Trophoblast cell (in vitro differentiated cells and primary cell): Measurements from ENCODE around the gene MX2.
A peak's percentile ranks its signal among the peaks of the same experiment; 100 is the strongest.

Source experiments
- DNase-seq, 2 donors: peaks; one replicate each; pipeline ENCODE4 v3.0.0-alpha.2; 2016
- H2AFZ ChIP-seq: 2 replicates; pipeline ENCODE4 v1.6.1; 2013; ENCODE audit warnings: low read length, moderate library complexity, mild to moderate bottlenecking; ENCODE audit not compliant: insufficient read depth, poor library complexity
- H2AK5ac ChIP-seq: 2 replicates; pipeline ENCODE4 v1.6.1; 2013; ENCODE audit warnings: mild to moderate bottlenecking, low read length
- H2BK120ac ChIP-seq: 2 replicates; pipeline ENCODE4 v1.6.1; 2013; ENCODE audit warnings: low read length, mild to moderate bottlenecking, moderate library complexity; ENCODE audit not compliant: insufficient read depth, poor library complexity
- H2BK12ac ChIP-seq: 2 replicates; pipeline ENCODE4 v1.6.1; 2013; ENCODE audit warnings: mild to moderate bottlenecking, low read length, moderate library complexity
- H2BK5ac ChIP-seq: 2 replicates; pipeline ENCODE4 v1.6.1; 2013; ENCODE audit warnings: low read length, low read depth, moderate library complexity, mild to moderate bottlenecking; ENCODE audit not compliant: poor library complexity
- H3K14ac ChIP-seq: 2 replicates; pipeline ENCODE4 v1.6.1; 2013; ENCODE audit warnings: mild to moderate bottlenecking, low read length
- H3K18ac ChIP-seq: 2 replicates; pipeline ENCODE4 v1.6.1; 2013; ENCODE audit warnings: mild to moderate bottlenecking, low read length
- H3K23ac ChIP-seq: 2 replicates; pipeline ENCODE4 v1.6.1; 2013; ENCODE audit warnings: low read length
- H3K27ac ChIP-seq: 2 replicates; pipeline ENCODE4 v1.5.1; 2013; ENCODE audit warnings: low read depth, mild to moderate bottlenecking, inconsistent platforms, low read length, moderate library complexity
- H3K27me3 ChIP-seq: 2 replicates; pipeline ENCODE4 v1.6.1; 2013; ENCODE audit warnings: inconsistent platforms, mild to moderate bottlenecking, low read length, moderate library complexity; ENCODE audit not compliant: insufficient read depth
- H3K36me3 ChIP-seq, 2 experiments: 1 replicate in 1 of 2; 2 replicates in 1 of 2; pipeline ENCODE4 v1.6.1; 2013; ENCODE audit warnings: low read length in 2 of 2, mild to moderate bottlenecking in 2 of 2, moderate library complexity in 1 of 2; ENCODE audit not compliant: insufficient read depth in 2 of 2, control insufficient read depth in 1 of 2
- H3K4ac ChIP-seq: 2 replicates; pipeline ENCODE4 v1.6.1; 2013; ENCODE audit warnings: low read depth, mild to moderate bottlenecking, low read length, moderate library complexity
- H3K4me1 ChIP-seq, 2 experiments: 1 replicate in 1 of 2; 2 replicates in 1 of 2; pipeline ENCODE4 v1.6.1; 2013; ENCODE audit warnings: low read length in 2 of 2, mild to moderate bottlenecking in 2 of 2, moderate library complexity in 1 of 2; ENCODE audit not compliant: insufficient read depth in 2 of 2, control insufficient read depth in 1 of 2
- H3K4me2 ChIP-seq: 2 replicates; pipeline ENCODE4 v1.6.1; 2013; ENCODE audit warnings: inconsistent platforms, mild to moderate bottlenecking, low read length, moderate library complexity
- H3K4me3 ChIP-seq: 2 replicates; pipeline ENCODE4 v1.5.1; 2013; ENCODE audit warnings: mild to moderate bottlenecking, low read depth, low read length, inconsistent platforms
- H3K79me1 ChIP-seq: one replicate; pipeline ENCODE4 v1.6.1; 2013; ENCODE audit warnings: low read length
- H3K79me2 ChIP-seq: 2 replicates; pipeline ENCODE4 v1.6.1; 2013; ENCODE audit warnings: low read length, mild to moderate bottlenecking; ENCODE audit not compliant: control insufficient read depth, insufficient read depth, poor library complexity
- H3K9ac ChIP-seq: 2 replicates; pipeline ENCODE4 v1.6.1; 2013; ENCODE audit warnings: mild to moderate bottlenecking, low read length
- H3K9me3 ChIP-seq: 2 replicates; pipeline ENCODE4 v1.6.1; 2013; ENCODE audit warnings: low read depth, mild to moderate bottlenecking, control low read depth, inconsistent platforms, low read length; ENCODE audit not compliant: insufficient read depth
- H4K12ac ChIP-seq: 2 replicates; pipeline ENCODE4 v1.6.1; 2013; ENCODE audit warnings: low read depth, mild to moderate bottlenecking, low read length, moderate library complexity
- H4K8ac ChIP-seq: 2 replicates; pipeline ENCODE4 v1.6.1; 2013; ENCODE audit warnings: low read depth, mild to moderate bottlenecking, low read length, moderate library complexity
- H4K91ac ChIP-seq: one replicate; pipeline ENCODE4 v1.6.1; 2013; ENCODE audit warnings: low read depth, mild to moderate bottlenecking, low read length, moderate library complexity
- WGBS: extraction: QIAGEN DNeasy Blood & Tissue Kit; methylation state at CpG from one replicate; pipeline ENCODE4 v1.1.7; 2013; ENCODE audit warnings: missing lambda C conversion rate; ENCODE audit not compliant: insufficient read length, insufficient coverage; ENCODE audit errors: extremely low coverage; 5-methylcytosine and 5-hydroxymethylcytosine counted together

MX2 gene

GRCh38 chr21:41367945-41368734 lies 6.3 kb downstream of the MX2 start:
- Histone ChIP-seq H4K12ac (no peak overlapping the region), H3K23ac (no peak overlapping the region), H3K27me3 (no peaks in the 10 kb centered on the region), H4K8ac (no peak overlapping the region), H2BK120ac (no peak overlapping the region), H3K27ac (no peak overlapping the region), H3K4me2 (no peak overlapping the region), H3K14ac (no peak overlapping the region), H3K9ac (no peak overlapping the region), H3K4me3 (no peak overlapping the region), H2AFZ (no peak overlapping the region), H3K4me1 (peaks cover 4 to 12% of the 10 kb centered on the region in 2 experiments), H3K79me1 (no peaks in the 10 kb centered on the region), H2BK12ac (no peak overlapping the region), H3K18ac (no peak overlapping the region), H4K91ac (no peak overlapping the region), H3K36me3 (no peaks in the 10 kb centered on the region), H3K79me2 (no peaks in the 10 kb centered on the region), H3K9me3 (no peaks in the 10 kb centered on the region), H3K4ac (no peak overlapping the region), H2AK5ac (no peak overlapping the region), H2BK5ac (no peak overlapping the region)
- no CpG with 5 or more reads among the region's 15 CpGs for WGBS
- DNase-seq: no peak

GRCh38 chr21:41368735-41369104 lies 6.9 kb downstream of the MX2 start:
- DNase-seq: no peak
- H3K79me1 ChIP-seq: no peaks in the 10 kb centered on the region
- H3K9me3 ChIP-seq: no peaks in the 10 kb centered on the region
- H2AFZ ChIP-seq: no peak overlapping the region
- no peak overlapping the region for H3K27ac ChIP-seq
- no CpG with 5 or more reads among the region's 4 CpGs for WGBS
- no peak overlapping the region for H3K14ac ChIP-seq
- no peak overlapping the region for H2AK5ac ChIP-seq
- no peak overlapping the region for H3K9ac ChIP-seq
- H3K4me2 ChIP-seq: no peak overlapping the region
- no peak overlapping the region for H4K91ac ChIP-seq
- no peak overlapping the region for H4K8ac ChIP-seq
- no peak overlapping the region for H3K23ac ChIP-seq
- no peak overlapping the region for H3K4me3 ChIP-seq
- no peaks in the 10 kb centered on the region for H3K27me3 ChIP-seq
- H2BK5ac ChIP-seq: no peak overlapping the region
- H3K18ac ChIP-seq: no peak overlapping the region
- H4K12ac ChIP-seq: no peak overlapping the region
- peaks cover 4 to 12% of the 10 kb centered on the region in 2 experiments for H3K4me1 ChIP-seq
- H2BK120ac ChIP-seq: no peak overlapping the region
- no peaks in the 10 kb centered on the region for H3K36me3 ChIP-seq
- no peaks in the 10 kb centered on the region for H3K79me2 ChIP-seq
- H3K4ac ChIP-seq: no peak overlapping the region
- H2BK12ac ChIP-seq: no peak overlapping the region

GRCh38 chr21:41369105-41369919 lies 7.5 kb downstream of the MX2 start:
- H3K9me3 ChIP-seq: no peaks in the 10 kb centered on the region
- H3K79me2 ChIP-seq: no peaks in the 10 kb centered on the region
- no peak overlapping the region for H4K91ac ChIP-seq
- H3K18ac ChIP-seq: no peak overlapping the region
- H3K27ac ChIP-seq: no peak overlapping the region
- H4K12ac ChIP-seq: no peak overlapping the region
- H3K23ac ChIP-seq: no peak overlapping the region
- H3K36me3 ChIP-seq: no peaks in the 10 kb centered on the region
- H3K4ac ChIP-seq: no peak overlapping the region
- no CpG with 5 or more reads among the region's 29 CpGs for WGBS
- H2BK120ac ChIP-seq: no peak overlapping the region
- H3K79me1 ChIP-seq: no peaks in the 10 kb centered on the region
- peaks cover 4 to 12% of the 10 kb centered on the region in 2 experiments for H3K4me1 ChIP-seq
- peak; percentile 8 to 32 for DNase-seq
- H2AFZ ChIP-seq: no peak overlapping the region
- no peak overlapping the region for H2BK5ac ChIP-seq
- H2BK12ac ChIP-seq: no peak overlapping the region
- no peak overlapping the region for H3K14ac ChIP-seq
- H2AK5ac ChIP-seq: no peak overlapping the region
- no peak overlapping the region for H3K9ac ChIP-seq
- H3K4me3 ChIP-seq: peak overlapping the region; percentile 27
- H3K4me2 ChIP-seq: peak overlapping the region; percentile 78
- H4K8ac ChIP-seq: no peak overlapping the region
- H3K27me3 ChIP-seq: no peaks in the 10 kb centered on the region

GRCh38 chr21:41369920-41370839 lies 8.4 kb downstream of the MX2 start:
- H3K36me3 ChIP-seq: no peaks in the 10 kb centered on the region
- DNase-seq: peak in 1 of 2 donors; percentile 31
- H3K4ac ChIP-seq: no peak overlapping the region
- H3K23ac ChIP-seq: no peak overlapping the region
- no peak overlapping the region for H2BK12ac ChIP-seq
- no peak overlapping the region for H3K18ac ChIP-seq
- H3K9ac ChIP-seq: no peak overlapping the region
- H3K79me2 ChIP-seq: no peaks in the 10 kb centered on the region
- peak overlapping the region; percentile 17 for H2AFZ ChIP-seq
- H3K79me1 ChIP-seq: no peaks in the 10 kb centered on the region
- no peak overlapping the region for H2BK120ac ChIP-seq
- H3K14ac ChIP-seq: no peak overlapping the region
- no peak overlapping the region for H4K91ac ChIP-seq
- H3K4me2 ChIP-seq: peak overlapping the region; percentile 57
- H3K4me3 ChIP-seq: peak overlapping the region; percentile 25
- no peak overlapping the region for H4K8ac ChIP-seq
- H3K4me1 ChIP-seq: peaks cover 4 to 12% of the 10 kb centered on the region in 2 experiments
- no peak overlapping the region for H2AK5ac ChIP-seq
- no peaks in the 10 kb centered on the region for H3K27me3 ChIP-seq
- no CpG with 5 or more reads among the region's 30 CpGs for WGBS
- H2BK5ac ChIP-seq: no peak overlapping the region
- no peak overlapping the region for H4K12ac ChIP-seq
- H3K9me3 ChIP-seq: no peaks in the 10 kb centered on the region
- no peak overlapping the region for H3K27ac ChIP-seq
